HEK293 (cell line): Measurements from ENCODE around the gene CORO7.

Experiments used
- ZNF626 ChIP-seq: fragments of 450-650 bp; sonication (Bioruptor Pico); formaldehyde crosslinking; IDR thresholded peaks from 2 replicates; pipeline ENCODE4 v1.5.1; 2018; ENCODE audit warnings: missing biosample characterization, missing genetic modification characterization, inconsistent platforms
- ZNF76 ChIP-seq: fragments of 450-650 bp; formaldehyde crosslinking; IDR thresholded peaks from 2 replicates; pipeline ENCODE4; 2016; ENCODE audit warnings: low read depth, missing biosample characterization, missing genetic modification characterization, borderline replicate concordance
- ZNF768 ChIP-seq: fragments of 450-650 bp; formaldehyde crosslinking; IDR thresholded peaks from 2 replicates; pipeline ENCODE4 v1.5.1; 2018; ENCODE audit warnings: missing biosample characterization, mild to moderate bottlenecking, missing genetic modification characterization
- TF ChIP-seq, protein P1 (sequence below): fragments of 450-650 bp; formaldehyde crosslinking; IDR thresholded peaks from 2 replicates; pipeline ENCODE4 v1.5.1; 2016; ENCODE audit warnings: missing biosample characterization, missing genetic modification characterization
- TF ChIP-seq, protein P2 (sequence below): fragments of 450-650 bp; formaldehyde crosslinking; IDR thresholded peaks from 2 replicates; pipeline ENCODE4 v1.5.1; 2016; ENCODE audit warnings: missing biosample characterization, missing genetic modification characterization, borderline replicate concordance

- TF ChIP-seq, protein P1, sequence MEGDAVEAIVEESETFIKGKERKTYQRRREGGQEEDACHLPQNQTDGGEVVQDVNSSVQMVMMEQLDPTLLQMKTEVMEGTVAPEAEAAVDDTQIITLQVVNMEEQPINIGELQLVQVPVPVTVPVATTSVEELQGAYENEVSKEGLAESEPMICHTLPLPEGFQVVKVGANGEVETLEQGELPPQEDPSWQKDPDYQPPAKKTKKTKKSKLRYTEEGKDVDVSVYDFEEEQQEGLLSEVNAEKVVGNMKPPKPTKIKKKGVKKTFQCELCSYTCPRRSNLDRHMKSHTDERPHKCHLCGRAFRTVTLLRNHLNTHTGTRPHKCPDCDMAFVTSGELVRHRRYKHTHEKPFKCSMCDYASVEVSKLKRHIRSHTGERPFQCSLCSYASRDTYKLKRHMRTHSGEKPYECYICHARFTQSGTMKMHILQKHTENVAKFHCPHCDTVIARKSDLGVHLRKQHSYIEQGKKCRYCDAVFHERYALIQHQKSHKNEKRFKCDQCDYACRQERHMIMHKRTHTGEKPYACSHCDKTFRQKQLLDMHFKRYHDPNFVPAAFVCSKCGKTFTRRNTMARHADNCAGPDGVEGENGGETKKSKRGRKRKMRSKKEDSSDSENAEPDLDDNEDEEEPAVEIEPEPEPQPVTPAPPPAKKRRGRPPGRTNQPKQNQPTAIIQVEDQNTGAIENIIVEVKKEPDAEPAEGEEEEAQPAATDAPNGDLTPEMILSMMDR (tag by site-specific recombination), result no peak
- TF ChIP-seq ZNF626 (tag by site-specific recombination) (no peak), ZNF768 (tag by site-specific recombination) (no peak), ZNF76 (tag by site-specific recombination) (no peak)
- TF ChIP-seq, protein P2, sequence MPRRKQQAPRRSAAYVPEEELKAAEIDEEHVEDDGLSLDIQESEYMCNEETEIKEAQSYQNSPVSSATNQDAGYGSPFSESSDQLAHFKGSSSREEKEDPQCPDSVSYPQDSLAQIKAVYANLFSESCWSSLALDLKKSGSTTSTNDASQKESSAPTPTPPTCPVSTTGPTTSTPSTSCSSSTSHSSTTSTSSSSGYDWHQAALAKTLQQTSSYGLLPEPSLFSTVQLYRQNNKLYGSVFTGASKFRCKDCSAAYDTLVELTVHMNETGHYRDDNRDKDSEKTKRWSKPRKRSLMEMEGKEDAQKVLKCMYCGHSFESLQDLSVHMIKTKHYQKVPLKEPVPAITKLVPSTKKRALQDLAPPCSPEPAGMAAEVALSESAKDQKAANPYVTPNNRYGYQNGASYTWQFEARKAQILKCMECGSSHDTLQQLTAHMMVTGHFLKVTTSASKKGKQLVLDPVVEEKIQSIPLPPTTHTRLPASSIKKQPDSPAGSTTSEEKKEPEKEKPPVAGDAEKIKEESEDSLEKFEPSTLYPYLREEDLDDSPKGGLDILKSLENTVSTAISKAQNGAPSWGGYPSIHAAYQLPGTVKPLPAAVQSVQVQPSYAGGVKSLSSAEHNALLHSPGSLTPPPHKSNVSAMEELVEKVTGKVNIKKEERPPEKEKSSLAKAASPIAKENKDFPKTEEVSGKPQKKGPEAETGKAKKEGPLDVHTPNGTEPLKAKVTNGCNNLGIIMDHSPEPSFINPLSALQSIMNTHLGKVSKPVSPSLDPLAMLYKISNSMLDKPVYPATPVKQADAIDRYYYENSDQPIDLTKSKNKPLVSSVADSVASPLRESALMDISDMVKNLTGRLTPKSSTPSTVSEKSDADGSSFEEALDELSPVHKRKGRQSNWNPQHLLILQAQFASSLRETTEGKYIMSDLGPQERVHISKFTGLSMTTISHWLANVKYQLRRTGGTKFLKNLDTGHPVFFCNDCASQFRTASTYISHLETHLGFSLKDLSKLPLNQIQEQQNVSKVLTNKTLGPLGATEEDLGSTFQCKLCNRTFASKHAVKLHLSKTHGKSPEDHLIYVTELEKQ (tag by site-specific recombination), result no peak
These were observed 100.9 kb downstream of the CORO7 start, which contains the start of gene GLIS2 for GRCh38 chr16:4315186-4316107.
